GM21367 (cell line): ENCODE results near the gene RAB6A.
"Not testable (repeated sequence)": the region's sequence is repeated elsewhere in the genome, so short reads cannot be mapped to it uniquely, and the experiment has no call there.

Experiments
- ATAC-seq: cut with Tn5 transposase; IDR thresholded peaks from one replicate; pipeline ENCODE4 v1.9.1; 2021; ENCODE audit not compliant: unreplicated experiment

The RAB6A gene

DNA sequence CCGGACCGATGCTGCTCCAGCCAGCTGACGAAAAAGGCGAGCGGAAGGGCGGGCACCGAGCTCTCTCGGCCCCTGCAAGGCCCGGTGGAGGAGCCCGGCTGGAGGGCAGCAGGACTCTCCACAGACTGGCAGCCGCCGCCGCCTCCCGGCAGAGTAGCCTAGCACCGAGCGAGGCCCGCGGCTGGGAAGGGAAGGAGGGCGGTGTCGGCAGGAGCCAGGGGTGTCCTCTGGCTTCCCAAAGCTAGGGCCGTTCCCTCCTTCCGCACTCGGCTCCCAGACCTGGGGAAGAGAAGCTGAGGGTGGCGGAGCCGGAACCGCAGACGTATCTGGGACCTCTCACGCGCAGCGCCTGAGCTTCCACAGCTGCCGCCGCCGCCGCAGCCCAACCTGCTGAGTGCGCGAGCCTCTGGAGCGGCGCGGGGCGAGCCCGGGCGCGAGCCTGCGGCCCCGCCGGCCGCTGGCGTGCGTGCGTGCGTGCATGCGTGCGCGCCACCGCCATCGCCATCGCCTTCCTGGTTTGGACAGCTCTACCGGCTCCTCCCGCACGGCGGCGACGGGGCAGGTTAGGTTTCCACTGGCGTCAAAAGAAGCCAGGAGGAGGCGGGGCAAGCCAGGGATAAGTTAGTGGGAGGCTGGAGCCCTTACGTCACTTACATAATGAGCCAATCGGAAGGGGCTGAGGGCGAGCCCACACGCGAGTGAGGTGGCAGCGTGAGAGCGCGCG lies at the start of gene RAB6A:
TSS of gene RAB6A (minus strand) at position 396 of the 724 bp plus-strand sequence. CDS start 439 bp downstream, outside the sequence.
- peak; percentile 84 for ATAC-seq

DNA sequence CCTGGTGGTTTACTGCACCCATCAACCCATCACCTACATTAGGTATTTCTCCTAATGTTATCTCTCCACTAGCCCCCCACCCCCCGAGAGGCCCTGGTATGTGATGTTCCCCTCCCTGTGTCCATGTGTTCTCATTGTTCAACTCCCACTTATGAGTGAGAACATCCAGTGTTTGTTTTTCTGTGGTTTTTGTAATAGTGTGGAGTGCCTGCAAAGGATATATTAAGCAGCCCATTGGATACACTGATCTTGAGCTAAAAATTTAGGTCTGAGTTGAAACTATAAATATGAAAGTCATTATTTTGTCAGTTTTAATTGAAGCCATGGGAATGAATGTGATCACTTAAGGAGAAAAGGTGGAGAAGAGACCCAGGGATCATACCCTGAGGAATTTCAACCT lies 49.8 kb upstream of the RAB6A start:
- no peak for ATAC-seq

DNA sequence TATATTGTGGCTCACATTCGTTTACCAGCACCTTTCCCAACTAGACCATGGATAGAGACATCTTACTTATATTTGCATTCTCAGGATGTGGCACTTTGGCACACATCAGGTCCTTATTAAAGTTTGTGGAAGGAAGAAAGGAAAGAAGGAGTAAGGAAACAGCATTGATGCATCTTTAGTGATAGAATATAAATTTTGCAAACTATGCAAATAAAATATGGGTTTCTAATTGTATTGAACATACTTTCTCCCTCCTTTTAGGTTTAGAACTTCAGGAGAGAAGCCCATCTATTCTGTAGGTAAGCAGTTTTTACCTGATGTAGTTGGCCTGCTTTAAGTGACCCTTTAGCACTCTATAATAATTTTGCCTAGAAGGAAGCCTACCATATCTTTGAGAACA lies 47.2 kb upstream of the RAB6A start:
- ATAC-seq: no peak

DNA sequence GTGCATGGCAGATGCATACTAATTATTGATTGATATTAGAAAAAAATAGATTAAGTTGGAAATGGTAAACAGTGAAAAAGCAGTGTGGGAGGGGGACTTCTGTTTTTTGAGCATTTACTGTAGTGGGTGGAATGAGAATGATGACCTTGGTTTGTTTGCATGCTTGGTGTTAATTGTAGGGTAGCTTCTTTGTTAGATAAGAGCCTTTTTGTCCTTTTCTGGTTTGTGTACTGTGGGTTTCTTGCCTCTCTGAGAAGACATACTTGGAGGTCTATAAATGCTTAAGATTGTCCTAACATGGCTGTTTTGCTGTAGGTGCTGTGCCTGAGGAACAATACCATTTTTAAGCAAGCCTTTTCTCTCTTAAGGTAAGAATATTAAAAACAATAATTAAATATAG lies 43.8 kb upstream of the RAB6A start:
- no peak for ATAC-seq

DNA sequence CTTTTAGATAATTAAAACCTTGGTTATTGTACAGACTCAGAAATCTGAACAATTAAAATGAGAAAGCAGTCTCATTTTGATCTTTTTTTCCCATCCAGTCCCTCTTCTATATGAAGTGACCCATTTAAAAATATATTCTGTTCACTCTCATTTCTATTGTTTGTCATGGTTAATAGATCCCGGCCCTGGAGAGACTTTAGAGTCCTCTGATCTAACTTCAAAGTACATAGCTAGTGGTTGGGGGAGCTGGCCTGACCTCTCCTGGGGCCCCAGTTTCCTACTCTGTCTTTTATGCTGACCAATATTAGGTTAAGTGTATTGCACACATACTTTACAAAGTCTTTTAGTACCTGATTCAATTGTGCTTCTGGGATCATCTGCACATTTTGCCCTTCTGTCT lies 40.3 kb upstream of the RAB6A start:
- no peak for ATAC-seq

DNA sequence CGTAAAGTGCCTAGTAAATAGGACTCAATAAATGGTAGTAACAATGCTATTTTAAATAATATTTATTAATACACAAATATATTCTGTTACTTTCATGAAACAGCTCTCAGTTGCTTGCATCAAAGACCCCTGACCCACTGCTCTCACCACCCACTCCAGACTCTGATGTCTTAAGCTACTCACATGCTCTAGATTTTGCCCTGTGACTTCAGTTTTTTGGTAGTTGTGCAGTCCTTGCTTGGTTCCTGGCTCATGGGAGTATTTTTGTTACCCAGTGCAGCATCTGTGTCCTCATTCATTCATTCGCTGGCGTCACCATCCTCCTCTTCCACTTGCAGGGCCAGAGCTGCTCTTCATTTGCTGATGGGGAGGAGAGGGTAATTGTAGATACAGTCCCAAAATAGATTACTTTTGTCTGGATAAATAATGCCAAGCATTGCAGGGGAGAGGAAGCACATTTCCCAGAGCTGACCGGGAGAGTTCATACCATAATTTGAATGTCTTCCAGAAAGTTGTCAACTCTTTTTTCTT lies 39.5 kb upstream of the RAB6A start:
- no peak for ATAC-seq

DNA sequence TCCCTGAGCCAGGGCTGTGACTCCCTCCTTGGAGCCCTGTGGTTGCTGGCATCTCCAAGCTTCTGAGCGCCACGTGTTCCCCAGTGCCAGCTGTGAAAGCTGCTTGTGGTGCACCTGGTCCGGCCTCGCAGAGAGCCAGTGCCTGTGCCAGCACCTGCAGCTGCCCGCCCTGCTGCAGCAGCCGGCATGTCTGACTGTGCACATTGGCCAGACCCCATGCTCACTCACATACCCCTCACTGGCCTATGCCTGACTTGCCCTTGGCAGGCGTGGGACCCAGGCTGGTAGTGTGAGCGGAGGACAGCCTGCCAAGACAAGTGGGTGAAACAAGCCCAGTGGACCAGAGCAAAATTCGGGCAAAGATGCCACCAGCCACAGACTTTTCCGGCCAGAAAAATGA lies 36.6 kb upstream of the RAB6A start:
- ATAC-seq: no peak

DNA sequence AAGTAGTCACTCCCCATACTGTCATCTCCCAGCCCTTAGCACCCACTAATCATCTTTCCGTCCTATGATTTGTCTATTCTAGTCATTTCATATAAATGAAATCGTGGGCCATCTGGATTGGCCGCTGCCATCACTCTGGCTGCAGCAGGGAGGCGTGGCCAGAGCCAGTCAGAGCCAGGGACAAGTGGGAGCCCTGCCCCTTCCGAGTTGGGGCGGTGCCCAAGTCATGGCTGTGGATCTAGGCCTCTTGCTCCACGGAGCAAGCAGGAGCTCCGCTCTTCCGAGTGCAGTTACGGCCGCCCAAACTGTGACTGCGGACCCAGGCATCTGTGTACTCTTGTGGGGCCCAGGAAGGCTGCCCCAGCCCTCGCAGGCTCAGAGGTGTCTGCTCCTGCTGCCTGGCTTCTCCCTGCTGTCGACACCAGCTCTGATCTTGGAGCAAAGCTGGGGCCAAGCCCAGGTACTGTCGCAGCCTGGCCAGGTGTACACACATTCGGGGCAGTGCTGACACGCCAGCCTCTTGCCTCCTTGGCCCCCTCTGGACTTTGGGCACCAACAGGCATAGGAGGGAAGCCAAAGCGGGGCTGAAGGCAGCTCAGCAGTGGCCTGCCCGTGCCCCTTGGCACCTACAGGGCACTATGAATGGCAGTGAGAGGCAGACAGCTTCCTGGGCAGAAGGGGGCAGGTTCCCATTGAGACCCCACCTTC lies 35.2 kb upstream of the RAB6A start:
- no peak for ATAC-seq

DNA sequence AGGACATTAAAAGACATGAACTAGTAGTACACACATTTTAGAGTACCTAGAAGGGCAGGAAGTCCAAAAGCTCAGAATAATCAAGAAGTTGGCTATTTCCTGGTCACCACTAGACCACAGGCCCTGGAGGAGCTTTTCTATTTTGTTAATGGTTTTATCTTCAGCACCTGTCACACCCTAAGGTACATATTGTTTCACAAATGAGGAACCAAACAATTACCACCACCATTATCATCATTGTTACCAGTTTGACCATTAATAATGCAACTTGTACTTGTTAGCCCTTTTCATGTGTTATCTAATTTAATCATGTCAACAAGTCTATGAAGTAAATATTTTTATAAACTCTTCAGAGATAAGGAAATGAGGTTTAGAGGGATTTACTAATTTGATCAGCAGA lies 31.7 kb upstream of the RAB6A start:
- no peak for ATAC-seq

DNA sequence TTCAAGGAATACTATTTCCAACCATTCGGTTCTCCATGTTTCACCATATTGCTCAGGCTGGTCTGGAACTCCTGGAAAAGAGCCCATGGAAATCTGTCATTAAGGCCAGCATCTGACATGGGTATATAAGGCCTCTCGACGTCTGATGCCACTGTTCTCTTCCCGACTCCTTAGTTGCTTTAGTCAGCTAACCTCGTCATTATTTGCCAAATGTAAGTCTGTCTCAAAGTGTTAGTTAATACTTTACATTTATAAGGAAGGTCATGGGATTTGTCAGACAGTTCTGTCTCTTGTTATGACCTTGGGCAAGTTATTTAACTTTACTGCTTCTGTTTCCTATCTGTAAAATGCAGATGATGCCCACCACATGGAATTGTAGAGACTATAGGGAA lies 28.4 kb upstream of the RAB6A start:
- no peak for ATAC-seq

DNA sequence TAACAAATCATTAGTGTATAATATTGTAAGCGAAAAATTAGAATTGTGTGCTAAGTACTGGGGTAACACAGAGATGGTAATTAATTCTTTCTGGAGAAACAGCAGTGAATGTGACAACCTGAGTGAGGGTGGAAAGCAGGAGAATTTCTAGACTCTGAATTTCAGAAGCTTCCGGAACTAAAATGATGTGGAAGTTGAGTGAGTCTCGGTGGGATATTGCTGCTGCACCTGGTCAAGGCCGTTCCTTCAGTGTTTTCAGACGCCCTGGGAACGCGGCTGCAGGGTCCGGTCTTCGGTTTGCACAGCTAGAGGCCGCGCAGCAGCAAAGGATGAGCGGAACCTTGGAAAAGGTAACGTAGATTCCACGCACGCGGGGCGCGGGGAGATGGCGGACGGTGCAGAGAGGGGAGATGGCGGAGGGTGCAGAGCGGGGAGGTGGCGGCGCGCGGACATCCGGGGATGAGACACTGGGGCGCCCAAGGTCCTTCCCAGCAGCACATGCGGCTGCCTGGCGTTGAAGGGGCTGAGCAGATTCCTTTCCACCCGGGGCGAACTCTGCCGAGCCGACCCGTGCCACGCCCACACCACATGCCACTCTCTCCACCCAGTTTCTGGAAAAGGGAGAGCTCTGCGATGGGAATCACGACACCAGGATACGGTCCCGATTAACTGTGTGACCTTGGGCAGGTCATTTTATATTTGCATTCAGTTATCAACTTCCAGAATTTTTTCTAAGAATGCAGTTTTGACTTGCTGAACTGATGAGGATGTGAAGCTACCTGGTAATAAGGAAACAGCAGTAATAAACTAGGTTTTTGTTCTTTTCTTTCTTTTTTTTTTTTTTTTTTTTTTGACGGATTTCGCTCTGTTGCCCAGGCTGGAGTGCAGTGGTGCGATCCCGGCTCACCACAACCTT lies 27.0 kb upstream of the RAB6A start, which contains the start of gene MRPL48:
TSS of gene MRPL48 (plus strand) at position 232 of the 916 bp plus-strand sequence. CDS start at position 330, 98 bp downstream.
- peak; percentile 94 for ATAC-seq

DNA sequence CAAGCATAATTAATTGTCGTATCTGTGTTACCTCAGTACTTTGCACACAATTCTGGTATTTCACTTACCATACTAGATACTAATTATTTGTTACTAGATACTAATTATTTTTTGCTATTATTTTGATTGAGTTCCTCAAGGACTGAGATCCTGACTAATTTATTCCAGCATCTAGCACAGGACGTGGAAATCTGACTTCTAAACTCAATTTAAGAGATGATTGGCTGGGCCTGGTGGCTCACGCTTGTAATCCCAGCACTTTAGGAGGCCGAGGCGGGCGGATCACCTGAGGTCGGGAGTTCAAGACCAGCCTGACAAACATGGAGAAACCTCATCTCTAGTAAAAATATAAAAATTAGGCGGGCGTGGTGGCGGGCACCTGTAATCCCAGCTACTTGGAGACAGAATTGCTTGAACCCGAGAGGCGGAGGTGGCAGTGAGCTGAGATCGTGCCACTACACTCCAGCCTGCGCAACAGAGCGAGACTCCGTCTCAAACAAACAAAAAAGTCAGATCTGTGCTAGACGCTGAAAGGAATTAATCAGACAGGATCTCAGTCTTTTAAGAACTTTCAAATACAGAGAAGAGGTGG lies 26.3 kb upstream of the RAB6A start:
- no peak for ATAC-seq

DNA sequence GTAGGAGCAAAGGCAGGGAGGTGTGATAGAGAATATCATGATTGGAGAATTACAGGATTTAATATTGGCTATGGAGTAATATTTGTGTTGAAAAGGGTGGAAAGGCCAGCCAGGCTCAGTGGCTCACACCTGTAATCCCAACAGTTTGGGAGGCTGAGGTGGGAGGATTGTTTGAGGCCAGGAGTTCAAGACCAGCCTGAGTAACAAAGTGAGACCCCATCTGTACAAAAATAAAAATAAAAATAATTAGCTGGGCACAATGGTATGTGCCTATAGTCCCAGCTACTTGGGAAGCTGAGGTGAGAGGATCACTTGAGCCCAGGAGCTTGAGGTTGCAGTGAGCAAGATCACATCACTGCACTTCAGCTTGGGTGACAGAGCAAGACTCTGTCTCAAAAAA lies 24.6 kb upstream of the RAB6A start:
- ATAC-seq: not testable (repeated sequence)

DNA sequence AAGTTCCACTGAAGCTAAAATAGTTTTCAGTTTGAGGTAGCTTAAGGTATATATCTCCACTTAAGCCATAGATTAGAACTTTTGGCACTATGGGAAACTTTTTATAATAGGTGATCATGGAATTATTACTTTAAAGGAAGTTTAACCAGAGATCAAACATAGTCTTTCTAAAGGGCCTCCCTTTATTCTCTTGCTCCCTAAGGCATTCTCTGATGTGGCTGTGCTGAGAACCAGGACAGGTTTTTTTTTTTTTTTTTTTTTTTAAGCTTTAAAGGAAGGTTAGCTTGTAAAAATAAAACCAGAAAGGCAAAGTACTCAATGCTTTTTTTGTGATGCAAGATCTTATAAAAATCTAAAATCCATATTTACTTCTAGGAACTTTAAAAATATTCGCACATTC lies 23.9 kb upstream of the RAB6A start:
- ATAC-seq: no peak

DNA sequence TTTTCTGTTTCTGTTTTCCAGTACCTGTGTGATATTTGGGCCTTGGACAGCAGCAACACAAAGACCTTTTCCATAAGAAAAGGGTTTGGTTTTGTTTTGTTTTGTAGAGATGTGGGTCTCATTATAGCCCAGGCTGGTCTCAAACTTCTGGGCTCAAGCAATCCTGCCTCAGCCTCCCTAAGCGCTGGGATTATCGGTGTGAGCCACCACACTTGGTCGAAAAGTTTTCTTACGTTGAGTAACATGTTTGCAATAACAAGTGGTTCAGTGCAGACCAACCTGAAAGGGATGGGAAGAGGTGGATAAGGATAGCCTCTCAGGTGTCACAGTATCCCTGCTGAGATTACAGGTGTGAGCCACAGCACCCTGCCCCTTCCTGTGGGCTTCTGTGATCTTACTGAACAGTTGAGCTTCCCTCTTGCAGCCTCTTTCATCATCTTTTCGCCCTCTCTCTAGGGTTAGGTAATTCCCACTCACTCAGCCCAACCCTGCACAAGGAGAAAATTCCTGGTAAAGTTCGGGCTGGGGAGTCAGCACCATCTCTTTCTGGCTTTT lies 23.3 kb upstream of the RAB6A start:
- ATAC-seq: no peak

DNA sequence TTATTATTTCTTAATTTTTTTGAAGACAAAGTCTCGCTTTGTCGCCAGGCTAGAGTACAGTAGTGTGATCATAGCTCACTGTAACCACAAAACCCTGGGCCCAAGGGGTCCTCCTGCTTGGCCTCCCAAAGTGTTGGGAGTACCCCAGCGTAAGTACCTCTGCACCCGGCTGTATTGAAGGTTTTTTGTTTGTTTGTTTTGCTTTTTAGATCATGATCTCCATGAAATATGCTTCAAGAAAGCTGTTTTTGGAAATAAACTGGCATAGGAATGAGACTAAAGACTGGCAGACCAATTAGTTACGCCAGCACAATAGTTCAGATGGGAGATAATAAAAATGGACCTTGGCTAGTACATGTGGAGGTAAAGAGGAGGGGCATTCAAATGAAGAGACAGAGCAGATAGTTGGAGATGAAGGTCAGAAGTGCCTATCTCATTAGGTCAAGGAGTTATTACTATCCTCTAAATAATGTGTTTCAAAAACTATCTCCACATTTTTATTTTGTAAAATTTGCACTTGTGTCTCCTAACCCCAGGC lies 22.7 kb upstream of the RAB6A start:
- no peak for ATAC-seq

DNA sequence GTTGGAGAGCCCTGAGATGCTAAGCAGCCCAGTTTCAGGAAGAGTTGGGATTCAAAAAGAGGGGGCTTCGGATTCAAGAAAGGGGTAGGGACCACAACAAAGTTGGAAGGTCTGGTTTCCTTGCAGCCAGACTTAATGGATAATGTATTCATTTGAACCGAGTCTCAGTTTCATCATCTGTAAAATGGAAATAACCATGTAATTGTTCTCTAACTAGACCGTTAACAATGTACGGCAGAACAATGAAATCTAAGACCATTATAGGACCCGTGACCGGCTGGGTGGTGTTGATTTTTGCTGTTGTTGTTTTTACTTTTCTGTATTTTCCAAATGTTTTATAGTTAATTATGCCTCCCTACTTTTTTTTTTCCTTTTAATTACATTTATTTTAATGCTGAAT lies 20.4 kb upstream of the RAB6A start:
- no peak for ATAC-seq

DNA sequence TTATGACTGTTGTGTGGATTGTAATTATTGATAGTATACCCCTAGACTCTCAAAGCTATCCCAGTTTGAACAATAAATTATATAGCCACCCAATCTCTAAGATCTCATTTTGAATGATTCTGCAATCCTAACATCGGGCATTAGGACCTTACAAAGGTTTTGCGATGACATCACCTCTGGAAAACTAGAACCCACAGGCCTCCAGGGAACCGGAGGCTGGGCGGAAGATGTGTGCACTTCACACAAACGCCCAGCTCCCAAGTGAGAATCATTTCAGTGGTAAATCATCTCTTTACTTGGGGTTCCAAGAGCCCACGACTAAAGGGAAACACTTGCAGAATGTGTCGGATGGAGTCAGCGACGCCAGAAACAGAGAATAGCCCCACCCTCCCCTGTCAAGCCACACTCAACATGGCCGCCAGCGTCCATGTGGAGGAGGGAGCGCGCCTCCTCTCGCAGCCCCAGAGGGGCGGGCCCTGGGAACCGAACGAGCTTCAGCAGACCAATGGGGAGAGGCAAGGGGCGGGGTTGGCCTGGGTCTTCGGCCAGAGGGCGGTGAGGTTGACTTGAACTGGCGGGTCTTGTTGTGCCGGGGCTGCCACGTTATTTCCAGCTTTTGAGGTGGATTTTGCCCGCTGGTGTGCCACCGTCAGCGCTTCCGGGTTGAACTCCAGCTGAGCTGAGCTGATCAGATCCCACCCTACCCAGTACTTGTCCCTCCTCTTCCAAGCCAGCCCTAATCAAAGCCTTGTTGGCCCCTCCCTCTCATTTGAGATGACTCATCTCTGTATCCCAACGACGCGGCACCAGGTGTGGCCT lies 18.4 kb upstream of the RAB6A start:
- peak; percentile 93 for ATAC-seq

DNA sequence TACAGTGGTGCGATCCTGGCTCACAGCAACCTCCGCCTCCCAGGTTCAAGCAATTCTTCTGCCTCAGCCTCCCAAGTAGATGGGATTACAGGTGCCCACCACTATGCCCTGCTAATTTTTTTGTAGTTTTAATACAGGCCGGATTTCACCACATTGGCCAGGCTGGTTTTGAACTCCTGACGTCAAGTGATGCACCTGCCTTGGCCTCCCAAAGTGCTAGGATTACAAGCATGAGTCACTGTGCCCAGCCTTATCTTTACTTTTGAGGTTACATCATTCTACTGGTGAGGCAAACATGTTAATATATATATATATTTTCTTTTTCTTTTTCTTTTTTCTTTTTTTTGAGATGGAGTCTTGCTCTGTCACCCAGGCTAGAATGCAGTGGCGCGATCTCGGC lies 9.9 kb upstream of the RAB6A start:
- not testable (repeated sequence) for ATAC-seq
